GM23338 (cell line): ENCODE data around the gene COLEC12.

Experiments used
- EZH2 ChIP-seq: fragments of 200-600 bp; sonication (generic); IDR thresholded peaks from one replicate; pipeline ENCODE4 v1.8.0; 2017; ENCODE audit warnings: antibody characterized with exemption, mild to moderate bottlenecking, low read depth; ENCODE audit not compliant: unreplicated experiment
- POLR2AphosphoS5 ChIP-seq: IDR thresholded peaks from 2 replicates; pipeline ENCODE4 v1.6.1; 2016; ENCODE audit warnings: antibody characterized with exemption, low read depth
- TF ChIP-seq, protein P1 (sequence below), 2 experiments: fragments of 200-600 bp in 1 of 2; sonication (generic) in 1 of 2; conservative IDR thresholded peaks; 2 replicates each; pipeline versions ENCODE4 v1.5.1 to v1.6.1; 2016 to 2017; ENCODE audit warnings: antibody characterized with exemption in 2 of 2, low read depth in 2 of 2, mild to moderate bottlenecking in 2 of 2, moderate library complexity in 1 of 2

DNA sequence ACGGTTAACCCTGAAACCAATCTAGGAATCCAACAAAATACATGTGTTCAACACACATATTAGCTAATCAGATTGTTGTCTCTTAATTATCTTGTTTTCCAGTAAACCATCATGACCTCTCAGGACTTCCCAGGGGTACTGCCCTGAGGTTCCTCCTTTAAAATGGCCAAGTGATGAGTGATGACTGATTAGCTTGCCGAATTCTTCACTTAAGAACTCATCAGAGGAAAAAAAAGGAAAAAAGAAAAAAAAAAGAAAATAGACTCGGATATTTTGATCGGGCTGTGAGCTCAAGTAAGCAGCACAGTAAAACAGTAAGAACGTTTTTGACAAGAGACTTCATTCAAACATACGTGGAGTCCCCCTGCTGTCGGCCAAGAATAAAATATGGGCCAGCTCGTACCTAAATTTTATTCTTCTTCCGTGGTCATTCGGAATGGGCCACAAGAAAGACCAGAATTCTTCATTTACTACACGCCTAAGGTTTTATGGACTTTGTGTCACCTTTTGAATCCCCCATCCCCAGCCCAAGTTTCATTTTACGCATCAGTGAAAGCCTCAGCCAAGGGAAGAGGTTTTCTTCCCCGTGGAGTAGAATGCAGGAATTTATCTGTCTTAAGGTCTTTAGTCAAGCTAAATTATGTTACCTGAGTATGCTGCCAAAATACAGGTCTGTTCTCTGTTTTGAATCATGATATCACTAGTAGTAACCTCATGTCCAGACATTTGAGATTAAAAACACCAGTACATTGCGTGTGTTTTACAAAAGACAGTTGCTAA, 40.5 kb downstream of the COLEC12 start:
- TF ChIP-seq, protein P1, sequence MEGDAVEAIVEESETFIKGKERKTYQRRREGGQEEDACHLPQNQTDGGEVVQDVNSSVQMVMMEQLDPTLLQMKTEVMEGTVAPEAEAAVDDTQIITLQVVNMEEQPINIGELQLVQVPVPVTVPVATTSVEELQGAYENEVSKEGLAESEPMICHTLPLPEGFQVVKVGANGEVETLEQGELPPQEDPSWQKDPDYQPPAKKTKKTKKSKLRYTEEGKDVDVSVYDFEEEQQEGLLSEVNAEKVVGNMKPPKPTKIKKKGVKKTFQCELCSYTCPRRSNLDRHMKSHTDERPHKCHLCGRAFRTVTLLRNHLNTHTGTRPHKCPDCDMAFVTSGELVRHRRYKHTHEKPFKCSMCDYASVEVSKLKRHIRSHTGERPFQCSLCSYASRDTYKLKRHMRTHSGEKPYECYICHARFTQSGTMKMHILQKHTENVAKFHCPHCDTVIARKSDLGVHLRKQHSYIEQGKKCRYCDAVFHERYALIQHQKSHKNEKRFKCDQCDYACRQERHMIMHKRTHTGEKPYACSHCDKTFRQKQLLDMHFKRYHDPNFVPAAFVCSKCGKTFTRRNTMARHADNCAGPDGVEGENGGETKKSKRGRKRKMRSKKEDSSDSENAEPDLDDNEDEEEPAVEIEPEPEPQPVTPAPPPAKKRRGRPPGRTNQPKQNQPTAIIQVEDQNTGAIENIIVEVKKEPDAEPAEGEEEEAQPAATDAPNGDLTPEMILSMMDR (conservative IDR thresholded peaks at IDR 0.05; ENCODE audit: low read depth in 2 of 2), result no peak
- TF ChIP-seq POLR2AphosphoS5, result no peak
- no peak for TF ChIP-seq EZH2
